ENCODE measurements around the gene NECTIN2.

DNA sequence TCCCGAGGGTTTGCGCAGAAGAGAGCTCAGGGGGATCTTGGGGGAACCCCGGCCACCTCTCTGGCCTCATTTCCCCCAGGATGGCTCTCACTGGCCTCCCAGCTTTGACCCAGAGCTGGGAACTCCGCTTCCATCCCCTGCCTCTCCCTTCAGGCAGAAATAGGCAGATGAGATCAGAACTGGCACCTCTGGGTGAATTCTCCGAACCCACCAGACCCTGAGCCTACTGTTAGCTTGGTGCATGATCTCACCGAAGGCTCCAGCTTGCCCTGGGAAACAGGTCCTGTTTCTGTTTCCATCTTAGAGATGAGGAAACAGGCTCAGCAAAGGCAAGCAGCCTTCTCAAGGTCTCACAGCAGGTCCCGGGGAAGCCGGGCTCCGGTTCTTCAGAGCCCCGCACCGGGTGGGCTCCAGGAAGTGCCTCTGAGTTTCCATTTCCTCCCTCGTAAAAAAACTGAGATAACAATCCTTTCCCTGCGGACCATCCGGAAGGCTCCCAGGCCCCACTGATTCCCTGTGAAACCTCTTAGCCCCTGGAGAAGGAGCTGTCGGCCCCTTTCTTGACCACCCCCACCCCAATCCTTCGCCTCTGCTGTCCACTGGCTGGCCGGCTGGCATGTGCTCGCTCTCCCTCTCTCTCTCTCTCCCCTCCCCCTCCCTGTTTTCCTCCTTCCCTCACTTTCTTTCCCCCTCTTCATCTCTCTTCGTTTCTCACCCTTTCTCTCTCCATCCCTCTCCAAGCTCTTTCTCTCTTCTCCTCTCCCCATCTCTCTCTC lies 2.1 kb downstream of the NECTIN2 start:
- TF ChIP-seq POLR2A (IDR thresholded peaks at IDR 0.05; ENCODE audit: borderline replicate concordance, extremely low read depth, insufficient read depth, insufficient read length) = no peak
- TF ChIP-seq, protein P1, sequence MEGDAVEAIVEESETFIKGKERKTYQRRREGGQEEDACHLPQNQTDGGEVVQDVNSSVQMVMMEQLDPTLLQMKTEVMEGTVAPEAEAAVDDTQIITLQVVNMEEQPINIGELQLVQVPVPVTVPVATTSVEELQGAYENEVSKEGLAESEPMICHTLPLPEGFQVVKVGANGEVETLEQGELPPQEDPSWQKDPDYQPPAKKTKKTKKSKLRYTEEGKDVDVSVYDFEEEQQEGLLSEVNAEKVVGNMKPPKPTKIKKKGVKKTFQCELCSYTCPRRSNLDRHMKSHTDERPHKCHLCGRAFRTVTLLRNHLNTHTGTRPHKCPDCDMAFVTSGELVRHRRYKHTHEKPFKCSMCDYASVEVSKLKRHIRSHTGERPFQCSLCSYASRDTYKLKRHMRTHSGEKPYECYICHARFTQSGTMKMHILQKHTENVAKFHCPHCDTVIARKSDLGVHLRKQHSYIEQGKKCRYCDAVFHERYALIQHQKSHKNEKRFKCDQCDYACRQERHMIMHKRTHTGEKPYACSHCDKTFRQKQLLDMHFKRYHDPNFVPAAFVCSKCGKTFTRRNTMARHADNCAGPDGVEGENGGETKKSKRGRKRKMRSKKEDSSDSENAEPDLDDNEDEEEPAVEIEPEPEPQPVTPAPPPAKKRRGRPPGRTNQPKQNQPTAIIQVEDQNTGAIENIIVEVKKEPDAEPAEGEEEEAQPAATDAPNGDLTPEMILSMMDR (IDR thresholded peaks at IDR 0.05 in 2 of 3, conservative IDR thresholded peaks at IDR 0.05 in 1 of 3; ENCODE audit: borderline replicate concordance in 1 of 3, insufficient read depth in 1 of 3, low read depth in 2 of 3, low read length in 2 of 3) = no peak
- TF ChIP-seq, protein P2, sequence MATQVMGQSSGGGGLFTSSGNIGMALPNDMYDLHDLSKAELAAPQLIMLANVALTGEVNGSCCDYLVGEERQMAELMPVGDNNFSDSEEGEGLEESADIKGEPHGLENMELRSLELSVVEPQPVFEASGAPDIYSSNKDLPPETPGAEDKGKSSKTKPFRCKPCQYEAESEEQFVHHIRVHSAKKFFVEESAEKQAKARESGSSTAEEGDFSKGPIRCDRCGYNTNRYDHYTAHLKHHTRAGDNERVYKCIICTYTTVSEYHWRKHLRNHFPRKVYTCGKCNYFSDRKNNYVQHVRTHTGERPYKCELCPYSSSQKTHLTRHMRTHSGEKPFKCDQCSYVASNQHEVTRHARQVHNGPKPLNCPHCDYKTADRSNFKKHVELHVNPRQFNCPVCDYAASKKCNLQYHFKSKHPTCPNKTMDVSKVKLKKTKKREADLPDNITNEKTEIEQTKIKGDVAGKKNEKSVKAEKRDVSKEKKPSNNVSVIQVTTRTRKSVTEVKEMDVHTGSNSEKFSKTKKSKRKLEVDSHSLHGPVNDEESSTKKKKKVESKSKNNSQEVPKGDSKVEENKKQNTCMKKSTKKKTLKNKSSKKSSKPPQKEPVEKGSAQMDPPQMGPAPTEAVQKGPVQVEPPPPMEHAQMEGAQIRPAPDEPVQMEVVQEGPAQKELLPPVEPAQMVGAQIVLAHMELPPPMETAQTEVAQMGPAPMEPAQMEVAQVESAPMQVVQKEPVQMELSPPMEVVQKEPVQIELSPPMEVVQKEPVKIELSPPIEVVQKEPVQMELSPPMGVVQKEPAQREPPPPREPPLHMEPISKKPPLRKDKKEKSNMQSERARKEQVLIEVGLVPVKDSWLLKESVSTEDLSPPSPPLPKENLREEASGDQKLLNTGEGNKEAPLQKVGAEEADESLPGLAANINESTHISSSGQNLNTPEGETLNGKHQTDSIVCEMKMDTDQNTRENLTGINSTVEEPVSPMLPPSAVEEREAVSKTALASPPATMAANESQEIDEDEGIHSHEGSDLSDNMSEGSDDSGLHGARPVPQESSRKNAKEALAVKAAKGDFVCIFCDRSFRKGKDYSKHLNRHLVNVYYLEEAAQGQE (IDR thresholded peaks at IDR 0.05; ENCODE audit: low read depth) = no peak
- TF ChIP-seq ELF1 (IDR thresholded peaks at IDR 0.05; ENCODE audit: borderline replicate concordance, low read depth) = no peak
- TF ChIP-seq, protein P3, sequence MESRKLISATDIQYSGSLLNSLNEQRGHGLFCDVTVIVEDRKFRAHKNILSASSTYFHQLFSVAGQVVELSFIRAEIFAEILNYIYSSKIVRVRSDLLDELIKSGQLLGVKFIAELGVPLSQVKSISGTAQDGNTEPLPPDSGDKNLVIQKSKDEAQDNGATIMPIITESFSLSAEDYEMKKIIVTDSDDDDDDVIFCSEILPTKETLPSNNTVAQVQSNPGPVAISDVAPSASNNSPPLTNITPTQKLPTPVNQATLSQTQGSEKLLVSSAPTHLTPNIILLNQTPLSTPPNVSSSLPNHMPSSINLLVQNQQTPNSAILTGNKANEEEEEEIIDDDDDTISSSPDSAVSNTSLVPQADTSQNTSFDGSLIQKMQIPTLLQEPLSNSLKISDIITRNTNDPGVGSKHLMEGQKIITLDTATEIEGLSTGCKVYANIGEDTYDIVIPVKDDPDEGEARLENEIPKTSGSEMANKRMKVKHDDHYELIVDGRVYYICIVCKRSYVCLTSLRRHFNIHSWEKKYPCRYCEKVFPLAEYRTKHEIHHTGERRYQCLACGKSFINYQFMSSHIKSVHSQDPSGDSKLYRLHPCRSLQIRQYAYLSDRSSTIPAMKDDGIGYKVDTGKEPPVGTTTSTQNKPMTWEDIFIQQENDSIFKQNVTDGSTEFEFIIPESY (IDR thresholded peaks at IDR 0.05; ENCODE audit: extremely low read depth, insufficient replicate concordance, low read length) = no peak
- TF ChIP-seq YY1 (IDR thresholded peaks at IDR 0.05; ENCODE audit: extremely low read depth, insufficient replicate concordance, low read depth, low read length) = no peak
- no peak for TF ChIP-seq ZNF274 (IDR thresholded peaks at IDR 0.05; ENCODE audit: low read depth, low read length)
